WTC11 (cell line): ENCODE measurements around the gene MIPEP. TPM values are rescaled to one million over a fixed set of nuclear protein-coding genes. Genes with fewer than 3 reads are reported as not detected.

Experiments used
- ATAC-seq: fragments of 200-7000 bp; cut with Tn5 transposase; 2 replicates; pipeline ENCODE4 v1.10.0; 2021; ENCODE audit warnings: mild to moderate bottlenecking, moderate library complexity
- CTCF ChIA-PET: fragments of 300-600 bp; sonication (Branson Sonifier 250); formaldehyde crosslinking; loops from one replicate; lab custom pipeline; 2021; ENCODE audit warnings: antibody characterized with exemption; lab: Charles Lee
- POLR2A ChIA-PET: fragments of 350-600 bp; sonication (Branson Sonifier 250); formaldehyde crosslinking; loops from one replicate; lab custom pipeline; 2021; ENCODE audit warnings: antibody characterized with exemption; lab: Charles Lee
- DNase-seq: peaks from one replicate; pipeline ENCODE4 v3.0.0; 2021; ENCODE audit warnings: low spot score
- H3K27ac Mint-ChIP-seq: 2 replicates; pipeline ENCODE4 v1.8.0; 2021; ENCODE audit warnings: mixed read lengths
- H3K27me3 Mint-ChIP-seq: 2 replicates; pipeline ENCODE4 v1.8.0; 2021; ENCODE audit warnings: low read depth, mild to moderate bottlenecking, moderate library complexity, mixed read lengths
- H3K36me3 Mint-ChIP-seq: 2 replicates; pipeline ENCODE4 v1.8.0; 2021; ENCODE audit warnings: mixed read lengths
- H3K4me1 Mint-ChIP-seq: 2 replicates; pipeline ENCODE4 v1.8.0; 2022; ENCODE audit warnings: mixed read lengths
- H3K4me3 Mint-ChIP-seq: 2 replicates; pipeline ENCODE4 v1.8.0; 2021; ENCODE audit warnings: mild to moderate bottlenecking, moderate library complexity, mixed read lengths
- H3K9me3 Mint-ChIP-seq: 2 replicates; pipeline ENCODE4 v1.8.0; 2021; ENCODE audit warnings: mixed read lengths
- CBFB ChIP-seq: sonication (generic); formaldehyde crosslinking; IDR thresholded peaks from 2 replicates; pipeline ENCODE4 v1.8.1; 2022; ENCODE audit warnings: mild to moderate bottlenecking, low read depth, missing genetic modification reagents
- ELF4 ChIP-seq: sonication (generic); formaldehyde crosslinking; IDR thresholded peaks from 2 replicates; pipeline ENCODE4 v1.8.1; 2022; ENCODE audit warnings: low read depth, mild to moderate bottlenecking, moderate library complexity, missing genetic modification reagents
- EMX1 ChIP-seq: fragments of 250-450 bp; sonication (Bioruptor Pico); IDR thresholded peaks from 2 replicates; pipeline ENCODE4 v1.8.0; 2021; ENCODE audit warnings: mild to moderate bottlenecking
- ESRRA ChIP-seq: sonication (generic); formaldehyde crosslinking; IDR thresholded peaks from 2 replicates; pipeline ENCODE4 v1.8.1; 2022; ENCODE audit warnings: mild to moderate bottlenecking, missing genetic modification reagents, borderline replicate concordance
- FOXP1 ChIP-seq: sonication (generic); formaldehyde crosslinking; IDR thresholded peaks from 2 replicates; pipeline ENCODE4 v1.8.0; 2022; ENCODE audit warnings: missing genetic modification reagents, mild to moderate bottlenecking, moderate library complexity, borderline replicate concordance
- GRHL2 ChIP-seq: fragments of 250-450 bp; sonication (Bioruptor Pico); IDR thresholded peaks from 2 replicates; pipeline ENCODE4 v1.8.0; 2022; ENCODE audit warnings: mild to moderate bottlenecking, moderate library complexity; ENCODE audit not compliant: insufficient replicate concordance, severe bottlenecking
- JUN ChIP-seq: sonication (generic); formaldehyde crosslinking; IDR thresholded peaks from 2 replicates; pipeline ENCODE4 v1.8.0; 2023; ENCODE audit warnings: mild to moderate bottlenecking, missing genetic modification reagents
- KAT7 ChIP-seq: sonication (generic); formaldehyde crosslinking; IDR thresholded peaks from 2 replicates; pipeline ENCODE4 v1.8.1; 2023; ENCODE audit warnings: missing genetic modification reagents, mild to moderate bottlenecking, borderline replicate concordance
- RELA ChIP-seq: sonication (generic); formaldehyde crosslinking; IDR thresholded peaks from 2 replicates; pipeline ENCODE4 v1.8.1; 2022; ENCODE audit warnings: missing genetic modification reagents, mild to moderate bottlenecking, borderline replicate concordance
- ZNF671 ChIP-seq: fragments of 250-450 bp; sonication (Bioruptor Pico); IDR thresholded peaks from 2 replicates; pipeline ENCODE4 v1.8.0; 2021; ENCODE audit warnings: mild to moderate bottlenecking
- total RNA-seq: library from RNA; stranded (reverse); gene quantifications from 3 replicates; pipeline ENCODE4 v1.2.3, GENCODE V29; 2021
- TF ChIP-seq, protein P1 (sequence below): fragments of 250-450 bp; sonication (Bioruptor Pico); IDR thresholded peaks from 2 replicates; pipeline ENCODE4 v2.1.2; 2022; ENCODE audit warnings: mild to moderate bottlenecking, moderate library complexity
- TF ChIP-seq, protein P2 (sequence below): fragments of 250-450 bp; sonication (Bioruptor Pico); IDR thresholded peaks from 2 replicates; pipeline ENCODE4 v1.9.0; 2021; ENCODE audit warnings: mild to moderate bottlenecking, borderline replicate concordance
- TF ChIP-seq, protein P3 (sequence below): sonication (generic); formaldehyde crosslinking; IDR thresholded peaks from 2 replicates; pipeline ENCODE4 v1.8.1; 2023; ENCODE audit warnings: mild to moderate bottlenecking, missing genetic modification reagents
- TF ChIP-seq, protein P4 (sequence below): sonication (generic); formaldehyde crosslinking; IDR thresholded peaks from 2 replicates; pipeline ENCODE4 v1.8.0; 2023; ENCODE audit warnings: missing genetic modification reagents
- TF ChIP-seq, protein P5 (sequence below): fragments of 250-450 bp; sonication (Bioruptor Pico); IDR thresholded peaks from 2 replicates; pipeline ENCODE4 v1.9.0; 2021; ENCODE audit warnings: mild to moderate bottlenecking
- TF ChIP-seq, protein P6 (sequence below): sonication (generic); formaldehyde crosslinking; IDR thresholded peaks from 2 replicates; pipeline ENCODE4 v1.8.1; 2022; ENCODE audit warnings: mild to moderate bottlenecking, moderate library complexity, missing genetic modification reagents
- TF ChIP-seq, protein P7 (sequence below): sonication (generic); formaldehyde crosslinking; IDR thresholded peaks from 2 replicates; pipeline ENCODE4 v1.8.0; 2023; ENCODE audit warnings: missing genetic modification reagents, mild to moderate bottlenecking, borderline replicate concordance
- TF ChIP-seq, protein P8 (sequence below): sonication (generic); formaldehyde crosslinking; IDR thresholded peaks from 2 replicates; pipeline ENCODE4 v1.8.1; 2023; ENCODE audit warnings: mild to moderate bottlenecking, missing genetic modification reagents, borderline replicate concordance

MIPEP gene
- total RNA-seq, 1 experiment from 2014 or later = 30.5 TPM

DNA sequence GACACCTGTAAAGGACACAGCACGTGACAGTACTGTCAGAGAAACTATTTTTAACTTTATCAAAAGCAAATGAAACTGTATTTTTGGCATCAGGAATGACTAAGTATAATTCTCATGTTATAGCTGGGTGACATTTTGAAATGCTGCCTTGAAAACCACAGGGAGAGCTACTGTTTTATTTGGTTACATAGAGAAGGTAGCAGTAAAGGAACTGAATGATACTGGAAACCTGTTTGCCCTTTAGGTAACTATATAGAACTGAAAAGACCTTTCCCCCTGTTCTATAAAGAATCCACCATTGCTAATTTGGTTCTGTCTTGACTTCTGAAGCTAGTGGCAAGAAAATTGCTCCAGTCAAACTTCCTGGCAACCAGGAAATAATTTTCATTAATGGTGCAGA is 39.1 kb downstream of the MIPEP start:
- H3K36me3 Mint-ChIP-seq = peaks cover 3% of the 10 kb centered on the region
- ChIA-PET POLR2A (no interaction called here), CTCF (interaction anchor here (0.9 kb wide), 1 partner anchor 337 kb away, joined by 5 read pairs; no protein-coding TSS in a partner anchor)
- no peak overlapping the region for H3K4me3 Mint-ChIP-seq
- ATAC-seq (no peak), DNase-seq (no peak)
- H3K9me3 Mint-ChIP-seq = no peaks in the 10 kb centered on the region
- no peaks in the 10 kb centered on the region for H3K4me1 Mint-ChIP-seq
- no peak overlapping the region for H3K27ac Mint-ChIP-seq
- H3K27me3 Mint-ChIP-seq = no peaks in the 10 kb centered on the region
- TF ChIP-seq, protein P1, sequence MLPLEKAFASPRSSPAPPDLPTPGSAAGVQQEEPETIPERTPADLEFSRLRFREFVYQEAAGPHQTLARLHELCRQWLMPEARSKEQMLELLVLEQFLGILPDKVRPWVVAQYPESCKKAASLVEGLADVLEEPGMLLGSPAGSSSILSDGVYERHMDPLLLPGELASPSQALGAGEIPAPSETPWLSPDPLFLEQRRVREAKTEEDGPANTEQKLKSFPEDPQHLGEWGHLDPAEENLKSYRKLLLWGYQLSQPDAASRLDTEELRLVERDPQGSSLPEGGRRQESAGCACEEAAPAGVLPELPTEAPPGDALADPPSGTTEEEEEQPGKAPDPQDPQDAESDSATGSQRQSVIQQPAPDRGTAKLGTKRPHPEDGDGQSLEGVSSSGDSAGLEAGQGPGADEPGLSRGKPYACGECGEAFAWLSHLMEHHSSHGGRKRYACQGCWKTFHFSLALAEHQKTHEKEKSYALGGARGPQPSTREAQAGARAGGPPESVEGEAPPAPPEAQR (CRISPR knock-in tag) = no peak
- TF ChIP-seq ELF4 (CRISPR knock-in tag) = no peak
- TF ChIP-seq, protein P2, sequence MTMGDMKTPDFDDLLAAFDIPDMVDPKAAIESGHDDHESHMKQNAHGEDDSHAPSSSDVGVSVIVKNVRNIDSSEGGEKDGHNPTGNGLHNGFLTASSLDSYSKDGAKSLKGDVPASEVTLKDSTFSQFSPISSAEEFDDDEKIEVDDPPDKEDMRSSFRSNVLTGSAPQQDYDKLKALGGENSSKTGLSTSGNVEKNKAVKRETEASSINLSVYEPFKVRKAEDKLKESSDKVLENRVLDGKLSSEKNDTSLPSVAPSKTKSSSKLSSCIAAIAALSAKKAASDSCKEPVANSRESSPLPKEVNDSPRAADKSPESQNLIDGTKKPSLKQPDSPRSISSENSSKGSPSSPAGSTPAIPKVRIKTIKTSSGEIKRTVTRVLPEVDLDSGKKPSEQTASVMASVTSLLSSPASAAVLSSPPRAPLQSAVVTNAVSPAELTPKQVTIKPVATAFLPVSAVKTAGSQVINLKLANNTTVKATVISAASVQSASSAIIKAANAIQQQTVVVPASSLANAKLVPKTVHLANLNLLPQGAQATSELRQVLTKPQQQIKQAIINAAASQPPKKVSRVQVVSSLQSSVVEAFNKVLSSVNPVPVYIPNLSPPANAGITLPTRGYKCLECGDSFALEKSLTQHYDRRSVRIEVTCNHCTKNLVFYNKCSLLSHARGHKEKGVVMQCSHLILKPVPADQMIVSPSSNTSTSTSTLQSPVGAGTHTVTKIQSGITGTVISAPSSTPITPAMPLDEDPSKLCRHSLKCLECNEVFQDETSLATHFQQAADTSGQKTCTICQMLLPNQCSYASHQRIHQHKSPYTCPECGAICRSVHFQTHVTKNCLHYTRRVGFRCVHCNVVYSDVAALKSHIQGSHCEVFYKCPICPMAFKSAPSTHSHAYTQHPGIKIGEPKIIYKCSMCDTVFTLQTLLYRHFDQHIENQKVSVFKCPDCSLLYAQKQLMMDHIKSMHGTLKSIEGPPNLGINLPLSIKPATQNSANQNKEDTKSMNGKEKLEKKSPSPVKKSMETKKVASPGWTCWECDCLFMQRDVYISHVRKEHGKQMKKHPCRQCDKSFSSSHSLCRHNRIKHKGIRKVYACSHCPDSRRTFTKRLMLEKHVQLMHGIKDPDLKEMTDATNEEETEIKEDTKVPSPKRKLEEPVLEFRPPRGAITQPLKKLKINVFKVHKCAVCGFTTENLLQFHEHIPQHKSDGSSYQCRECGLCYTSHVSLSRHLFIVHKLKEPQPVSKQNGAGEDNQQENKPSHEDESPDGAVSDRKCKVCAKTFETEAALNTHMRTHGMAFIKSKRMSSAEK (CRISPR knock-in tag) = no peak
- TF ChIP-seq RELA (CRISPR knock-in tag) = no peak
- TF ChIP-seq KAT7 = no peak
- no peak for TF ChIP-seq FOXP1
- TF ChIP-seq, protein P3, sequence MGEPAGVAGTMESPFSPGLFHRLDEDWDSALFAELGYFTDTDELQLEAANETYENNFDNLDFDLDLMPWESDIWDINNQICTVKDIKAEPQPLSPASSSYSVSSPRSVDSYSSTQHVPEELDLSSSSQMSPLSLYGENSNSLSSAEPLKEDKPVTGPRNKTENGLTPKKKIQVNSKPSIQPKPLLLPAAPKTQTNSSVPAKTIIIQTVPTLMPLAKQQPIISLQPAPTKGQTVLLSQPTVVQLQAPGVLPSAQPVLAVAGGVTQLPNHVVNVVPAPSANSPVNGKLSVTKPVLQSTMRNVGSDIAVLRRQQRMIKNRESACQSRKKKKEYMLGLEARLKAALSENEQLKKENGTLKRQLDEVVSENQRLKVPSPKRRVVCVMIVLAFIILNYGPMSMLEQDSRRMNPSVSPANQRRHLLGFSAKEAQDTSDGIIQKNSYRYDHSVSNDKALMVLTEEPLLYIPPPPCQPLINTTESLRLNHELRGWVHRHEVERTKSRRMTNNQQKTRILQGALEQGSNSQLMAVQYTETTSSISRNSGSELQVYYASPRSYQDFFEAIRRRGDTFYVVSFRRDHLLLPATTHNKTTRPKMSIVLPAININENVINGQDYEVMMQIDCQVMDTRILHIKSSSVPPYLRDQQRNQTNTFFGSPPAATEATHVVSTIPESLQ = no peak
- TF ChIP-seq, protein P4, sequence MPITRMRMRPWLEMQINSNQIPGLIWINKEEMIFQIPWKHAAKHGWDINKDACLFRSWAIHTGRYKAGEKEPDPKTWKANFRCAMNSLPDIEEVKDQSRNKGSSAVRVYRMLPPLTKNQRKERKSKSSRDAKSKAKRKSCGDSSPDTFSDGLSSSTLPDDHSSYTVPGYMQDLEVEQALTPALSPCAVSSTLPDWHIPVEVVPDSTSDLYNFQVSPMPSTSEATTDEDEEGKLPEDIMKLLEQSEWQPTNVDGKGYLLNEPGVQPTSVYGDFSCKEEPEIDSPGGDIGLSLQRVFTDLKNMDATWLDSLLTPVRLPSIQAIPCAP (CRISPR knock-in tag) = no peak
- TF ChIP-seq, protein P5, sequence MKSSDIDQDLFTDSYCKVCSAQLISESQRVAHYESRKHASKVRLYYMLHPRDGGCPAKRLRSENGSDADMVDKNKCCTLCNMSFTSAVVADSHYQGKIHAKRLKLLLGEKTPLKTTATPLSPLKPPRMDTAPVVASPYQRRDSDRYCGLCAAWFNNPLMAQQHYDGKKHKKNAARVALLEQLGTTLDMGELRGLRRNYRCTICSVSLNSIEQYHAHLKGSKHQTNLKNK (CRISPR knock-in tag) = no peak
- TF ChIP-seq, protein P6, sequence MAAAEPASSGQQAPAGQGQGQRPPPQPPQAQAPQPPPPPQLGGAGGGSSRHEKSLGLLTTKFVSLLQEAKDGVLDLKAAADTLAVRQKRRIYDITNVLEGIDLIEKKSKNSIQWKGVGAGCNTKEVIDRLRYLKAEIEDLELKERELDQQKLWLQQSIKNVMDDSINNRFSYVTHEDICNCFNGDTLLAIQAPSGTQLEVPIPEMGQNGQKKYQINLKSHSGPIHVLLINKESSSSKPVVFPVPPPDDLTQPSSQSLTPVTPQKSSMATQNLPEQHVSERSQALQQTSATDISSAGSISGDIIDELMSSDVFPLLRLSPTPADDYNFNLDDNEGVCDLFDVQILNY (CRISPR knock-in tag) = no peak
- no peak for TF ChIP-seq CBFB (CRISPR knock-in tag)
- TF ChIP-seq ZNF671 (CRISPR knock-in tag) = no peak
- TF ChIP-seq JUN (CRISPR knock-in tag) = no peak
- no peak for TF ChIP-seq ESRRA (CRISPR knock-in tag)
- TF ChIP-seq EMX1 (CRISPR knock-in tag) = no peak
- TF ChIP-seq, protein P7, sequence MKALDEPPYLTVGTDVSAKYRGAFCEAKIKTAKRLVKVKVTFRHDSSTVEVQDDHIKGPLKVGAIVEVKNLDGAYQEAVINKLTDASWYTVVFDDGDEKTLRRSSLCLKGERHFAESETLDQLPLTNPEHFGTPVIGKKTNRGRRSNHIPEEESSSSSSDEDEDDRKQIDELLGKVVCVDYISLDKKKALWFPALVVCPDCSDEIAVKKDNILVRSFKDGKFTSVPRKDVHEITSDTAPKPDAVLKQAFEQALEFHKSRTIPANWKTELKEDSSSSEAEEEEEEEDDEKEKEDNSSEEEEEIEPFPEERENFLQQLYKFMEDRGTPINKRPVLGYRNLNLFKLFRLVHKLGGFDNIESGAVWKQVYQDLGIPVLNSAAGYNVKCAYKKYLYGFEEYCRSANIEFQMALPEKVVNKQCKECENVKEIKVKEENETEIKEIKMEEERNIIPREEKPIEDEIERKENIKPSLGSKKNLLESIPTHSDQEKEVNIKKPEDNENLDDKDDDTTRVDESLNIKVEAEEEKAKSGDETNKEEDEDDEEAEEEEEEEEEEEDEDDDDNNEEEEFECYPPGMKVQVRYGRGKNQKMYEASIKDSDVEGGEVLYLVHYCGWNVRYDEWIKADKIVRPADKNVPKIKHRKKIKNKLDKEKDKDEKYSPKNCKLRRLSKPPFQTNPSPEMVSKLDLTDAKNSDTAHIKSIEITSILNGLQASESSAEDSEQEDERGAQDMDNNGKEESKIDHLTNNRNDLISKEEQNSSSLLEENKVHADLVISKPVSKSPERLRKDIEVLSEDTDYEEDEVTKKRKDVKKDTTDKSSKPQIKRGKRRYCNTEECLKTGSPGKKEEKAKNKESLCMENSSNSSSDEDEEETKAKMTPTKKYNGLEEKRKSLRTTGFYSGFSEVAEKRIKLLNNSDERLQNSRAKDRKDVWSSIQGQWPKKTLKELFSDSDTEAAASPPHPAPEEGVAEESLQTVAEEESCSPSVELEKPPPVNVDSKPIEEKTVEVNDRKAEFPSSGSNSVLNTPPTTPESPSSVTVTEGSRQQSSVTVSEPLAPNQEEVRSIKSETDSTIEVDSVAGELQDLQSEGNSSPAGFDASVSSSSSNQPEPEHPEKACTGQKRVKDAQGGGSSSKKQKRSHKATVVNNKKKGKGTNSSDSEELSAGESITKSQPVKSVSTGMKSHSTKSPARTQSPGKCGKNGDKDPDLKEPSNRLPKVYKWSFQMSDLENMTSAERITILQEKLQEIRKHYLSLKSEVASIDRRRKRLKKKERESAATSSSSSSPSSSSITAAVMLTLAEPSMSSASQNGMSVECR (CRISPR knock-in tag) = no peak
- TF ChIP-seq, protein P8, sequence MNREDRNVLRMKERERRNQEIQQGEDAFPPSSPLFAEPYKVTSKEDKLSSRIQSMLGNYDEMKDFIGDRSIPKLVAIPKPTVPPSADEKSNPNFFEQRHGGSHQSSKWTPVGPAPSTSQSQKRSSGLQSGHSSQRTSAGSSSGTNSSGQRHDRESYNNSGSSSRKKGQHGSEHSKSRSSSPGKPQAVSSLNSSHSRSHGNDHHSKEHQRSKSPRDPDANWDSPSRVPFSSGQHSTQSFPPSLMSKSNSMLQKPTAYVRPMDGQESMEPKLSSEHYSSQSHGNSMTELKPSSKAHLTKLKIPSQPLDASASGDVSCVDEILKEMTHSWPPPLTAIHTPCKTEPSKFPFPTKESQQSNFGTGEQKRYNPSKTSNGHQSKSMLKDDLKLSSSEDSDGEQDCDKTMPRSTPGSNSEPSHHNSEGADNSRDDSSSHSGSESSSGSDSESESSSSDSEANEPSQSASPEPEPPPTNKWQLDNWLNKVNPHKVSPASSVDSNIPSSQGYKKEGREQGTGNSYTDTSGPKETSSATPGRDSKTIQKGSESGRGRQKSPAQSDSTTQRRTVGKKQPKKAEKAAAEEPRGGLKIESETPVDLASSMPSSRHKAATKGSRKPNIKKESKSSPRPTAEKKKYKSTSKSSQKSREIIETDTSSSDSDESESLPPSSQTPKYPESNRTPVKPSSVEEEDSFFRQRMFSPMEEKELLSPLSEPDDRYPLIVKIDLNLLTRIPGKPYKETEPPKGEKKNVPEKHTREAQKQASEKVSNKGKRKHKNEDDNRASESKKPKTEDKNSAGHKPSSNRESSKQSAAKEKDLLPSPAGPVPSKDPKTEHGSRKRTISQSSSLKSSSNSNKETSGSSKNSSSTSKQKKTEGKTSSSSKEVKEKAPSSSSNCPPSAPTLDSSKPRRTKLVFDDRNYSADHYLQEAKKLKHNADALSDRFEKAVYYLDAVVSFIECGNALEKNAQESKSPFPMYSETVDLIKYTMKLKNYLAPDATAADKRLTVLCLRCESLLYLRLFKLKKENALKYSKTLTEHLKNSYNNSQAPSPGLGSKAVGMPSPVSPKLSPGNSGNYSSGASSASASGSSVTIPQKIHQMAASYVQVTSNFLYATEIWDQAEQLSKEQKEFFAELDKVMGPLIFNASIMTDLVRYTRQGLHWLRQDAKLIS (CRISPR knock-in tag) = no peak
- TF ChIP-seq GRHL2 (CRISPR knock-in tag) = no peak
